Activated T-helper 1 cell treated with anti-CD3 and anti-CD28 coated beads, Interleukin-12 subunit alpha, Interleukin-12 subunit beta, Interleukin-2, Interleukin-4 antibody, amounts not matched to agents 30 ng/mL and 10 ng/mL and 1 ng/mL, durations not matched to agents 14 hours and 24 hours and 36 hours (primary cell): Measurements from ENCODE around the gene ZKSCAN3. TPM values are rescaled to one million over a fixed set of nuclear protein-coding genes. Genes with fewer than 3 reads are reported as not detected.
"Not testable (repeated sequence)": the region's sequence is repeated elsewhere in the genome, so short reads cannot be mapped to it uniquely, and the experiment has no call there.

ENCODE experiments used
- DNase-seq: peaks from one replicate; pipeline ENCODE4 v3.0.0; 2021; ENCODE audit warnings: low spot score
- H3K27ac Mint-ChIP-seq: one replicate; pipeline ENCODE4 v1.8.0; 2021; ENCODE audit warnings: mild to moderate bottlenecking, mixed read lengths
- H3K27me3 Mint-ChIP-seq: one replicate; pipeline ENCODE4 v1.8.0; 2022; ENCODE audit warnings: mild to moderate bottlenecking, moderate library complexity, mixed read lengths; ENCODE audit not compliant: insufficient read depth
- H3K36me3 Mint-ChIP-seq: one replicate; pipeline ENCODE4 v1.8.0; 2021; ENCODE audit warnings: low read depth, mixed read lengths
- H3K4me1 Mint-ChIP-seq: one replicate; pipeline ENCODE4 v1.8.0; 2021; ENCODE audit warnings: low read depth, mixed read lengths
- H3K4me3 Mint-ChIP-seq: one replicate; pipeline ENCODE4 v1.8.0; 2021; ENCODE audit warnings: mild to moderate bottlenecking, moderate library complexity, mixed read lengths
- H3K9me3 Mint-ChIP-seq: one replicate; pipeline ENCODE4 v1.8.0; 2021; ENCODE audit warnings: mixed read lengths
- intact Hi-C: fragments of 100-400 bp; cut with micrococcal nuclease; formaldehyde crosslinking; loops from one replicate; pipeline ENCODE4 v1.15.1; 2024
- total RNA-seq: library from RNA; stranded (reverse); gene quantifications from 2 replicates; pipeline ENCODE4 v1.2.3, GENCODE V29; 2022

Gene ZKSCAN3
- total RNA-seq, 1 donor from 2014 or later = 3.3 TPM

- intact Hi-C loops = loop anchor here (5.0 to 10.0 kb wide), 2 partner anchors 139 to 1166 kb away; no protein-coding TSS in a partner anchor
- no peak for DNase-seq
- peaks cover 37% of the 10 kb centered on the region for H3K4me1 Mint-ChIP-seq
- H3K27ac Mint-ChIP-seq = no peak overlapping the region
- peaks cover 5% of the 10 kb centered on the region for H3K36me3 Mint-ChIP-seq
- H3K9me3 Mint-ChIP-seq = no peaks in the 10 kb centered on the region
- H3K4me3 Mint-ChIP-seq = peak overlapping the region; percentile 98
- H3K27me3 Mint-ChIP-seq = peaks cover 10% of the 10 kb centered on the region
These were observed 1.3 kb downstream of the ZKSCAN3 start for GRCh38 chr6:28351087-28351486.

DNA sequence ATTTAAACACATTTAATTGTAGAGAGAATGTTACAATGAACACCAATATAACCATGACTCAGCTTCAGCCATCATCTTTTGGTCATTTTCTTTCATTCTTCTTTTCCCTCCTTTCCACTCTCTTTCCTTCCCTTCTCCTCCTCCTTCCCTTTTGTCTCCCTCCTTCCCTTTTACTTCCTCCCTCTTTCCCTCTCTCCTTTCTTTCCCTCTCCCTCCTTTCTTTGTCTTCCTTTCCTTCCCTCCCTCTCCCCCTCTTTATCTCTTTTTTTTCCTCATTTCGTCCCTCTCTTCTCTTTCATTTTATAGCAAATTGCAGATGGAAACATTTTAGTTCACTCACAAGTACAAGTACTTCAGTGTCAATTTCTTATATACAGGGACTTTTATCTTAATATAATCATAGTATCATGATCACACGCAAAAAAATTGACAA is 1.8 kb downstream of the ZKSCAN3 start:
- Mint-ChIP-seq H3K27ac (no peak overlapping the region), H3K4me1 (peaks cover 40% of the 10 kb centered on the region), H3K36me3 (peaks cover 5% of the 10 kb centered on the region), H3K4me3 (peak overlapping the region; percentile 98), H3K9me3 (no peaks in the 10 kb centered on the region), H3K27me3 (peaks cover 10% of the 10 kb centered on the region)
- intact Hi-C loops = loop anchor here (5.0 to 10.0 kb wide), 2 partner anchors 139 to 1167 kb away; no protein-coding TSS in a partner anchor
- no peak for DNase-seq

DNA sequence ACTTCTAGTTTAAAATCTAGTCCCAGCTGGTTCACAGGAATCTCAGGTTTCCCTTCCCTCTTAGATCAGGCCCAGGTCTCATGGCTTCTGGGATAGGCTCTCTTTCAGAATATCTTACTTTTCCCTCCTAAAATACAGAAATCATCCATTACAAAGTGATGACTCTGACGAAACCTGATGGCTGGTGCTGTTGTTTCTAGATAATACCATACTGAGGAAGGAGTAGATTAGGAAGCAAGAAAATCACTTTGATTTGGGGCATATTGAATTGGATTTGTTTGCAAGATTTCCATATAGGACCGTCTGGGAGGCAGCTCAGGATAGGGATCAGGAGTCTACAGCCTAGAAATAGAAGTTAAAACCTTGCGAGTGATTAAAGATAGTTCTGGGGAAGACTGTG is 3.6 kb downstream of the ZKSCAN3 start:
- DNase-seq = no peak
- H3K4me3 Mint-ChIP-seq = no peak overlapping the region
- intact Hi-C loops = loop anchor here (5.0 to 10.0 kb wide), 2 partner anchors 141 to 1169 kb away; no protein-coding TSS in a partner anchor
- H3K27me3 Mint-ChIP-seq = no peaks in the 10 kb centered on the region
- H3K9me3 Mint-ChIP-seq = no peaks in the 10 kb centered on the region
- H3K27ac Mint-ChIP-seq = no peak overlapping the region
- peaks cover 40% of the 10 kb centered on the region for H3K4me1 Mint-ChIP-seq
- peaks cover 5% of the 10 kb centered on the region for H3K36me3 Mint-ChIP-seq

GRCh38 chr6:28353981-28354676 is 4.4 kb downstream of the ZKSCAN3 start:
- peaks cover 40% of the 10 kb centered on the region for H3K4me1 Mint-ChIP-seq
- no peak for DNase-seq
- H3K27ac Mint-ChIP-seq = no peak overlapping the region
- H3K27me3 Mint-ChIP-seq = no peaks in the 10 kb centered on the region
- peaks cover 6% of the 10 kb centered on the region for H3K36me3 Mint-ChIP-seq
- intact Hi-C loops = loop anchor here (5.0 to 10.0 kb wide), 2 partner anchors 142 to 1169 kb away; no protein-coding TSS in a partner anchor
- no peak overlapping the region for H3K4me3 Mint-ChIP-seq
- H3K9me3 Mint-ChIP-seq = no peaks in the 10 kb centered on the region

GRCh38 chr6:28354688-28355554 is 5.2 kb downstream of the ZKSCAN3 start:
- Mint-ChIP-seq H3K27ac (no peak overlapping the region), H3K4me3 (peak overlapping the region; percentile 86), H3K27me3 (no peaks in the 10 kb centered on the region), H3K36me3 (peaks cover 6% of the 10 kb centered on the region), H3K4me1 (peaks cover 35% of the 10 kb centered on the region), H3K9me3 (no peaks in the 10 kb centered on the region)
- intact Hi-C loops = loop anchor here (5.0 to 10.0 kb wide), 2 partner anchors 143 to 1170 kb away; no protein-coding TSS in a partner anchor
- no peak for DNase-seq

DNA sequence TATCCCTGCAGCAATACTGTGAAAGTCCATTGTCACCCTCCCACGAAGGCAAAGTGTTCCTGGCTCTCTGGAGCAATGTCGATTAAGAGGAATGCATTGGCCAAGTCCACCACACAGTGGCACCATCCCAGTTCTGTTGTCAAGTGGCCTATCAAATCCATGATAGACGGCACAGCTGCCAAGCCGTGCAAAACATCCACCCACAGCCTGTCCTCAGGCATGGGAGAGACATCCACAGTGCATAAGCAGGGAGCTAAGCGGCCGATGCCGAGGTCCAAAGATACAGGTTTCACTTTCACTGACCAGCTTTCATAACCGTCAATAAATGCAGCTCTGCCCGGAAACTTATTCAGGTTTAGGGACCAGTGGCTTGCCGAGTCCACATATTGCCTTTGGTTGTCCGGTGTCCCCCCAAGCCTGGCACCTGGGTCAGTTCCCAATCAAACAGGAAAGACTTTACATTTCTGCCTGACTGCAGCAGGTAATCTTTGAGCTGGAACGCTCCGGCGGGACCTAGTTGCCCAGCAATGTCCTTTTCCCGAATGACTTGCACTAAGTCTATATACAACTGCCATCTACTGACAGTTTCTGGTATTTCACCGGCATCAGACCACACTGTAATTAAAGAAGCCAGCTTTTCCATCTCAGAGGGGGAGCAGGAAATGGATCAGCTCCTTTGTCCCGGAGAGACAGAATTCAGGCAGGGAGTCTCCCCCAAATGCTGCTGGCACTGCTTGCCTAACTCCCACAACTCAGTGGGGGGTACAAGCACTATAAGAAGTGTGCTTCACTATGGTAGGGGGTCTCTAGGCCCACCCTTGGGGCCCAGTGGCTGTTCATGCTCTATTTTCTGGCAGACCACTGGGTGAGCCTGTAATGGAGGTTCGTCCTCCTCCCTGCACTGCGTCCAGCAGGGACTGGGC is 6.3 kb downstream of the ZKSCAN3 start:
- H3K4me3 Mint-ChIP-seq = peak overlapping the region; percentile 86
- H3K36me3 Mint-ChIP-seq = peaks cover 6% of the 10 kb centered on the region
- H3K27ac Mint-ChIP-seq = peak overlapping the region; percentile 72
- peak; percentile 48 for DNase-seq
- H3K27me3 Mint-ChIP-seq = no peaks in the 10 kb centered on the region
- H3K4me1 Mint-ChIP-seq = peaks cover 25% of the 10 kb centered on the region
- H3K9me3 Mint-ChIP-seq = no peaks in the 10 kb centered on the region
- intact Hi-C loops = loop anchor here (1.0 to 10.0 kb wide), 6 partner anchors 87 to 1171 kb away; no protein-coding TSS in a partner anchor

GRCh38 chr6:28356666-28357020 is 6.9 kb downstream of the ZKSCAN3 start:
- Mint-ChIP-seq H3K4me3 (no peak overlapping the region), H3K27ac (no peak overlapping the region), H3K9me3 (no peaks in the 10 kb centered on the region), H3K27me3 (no peaks in the 10 kb centered on the region), H3K4me1 (peaks cover 19% of the 10 kb centered on the region), H3K36me3 (peaks cover 6% of the 10 kb centered on the region)
- intact Hi-C loops = loop anchor here (1.0 to 10.0 kb wide), 6 partner anchors 87 to 1172 kb away; no protein-coding TSS in a partner anchor
- no peak for DNase-seq

GRCh38 chr6:28357036-28357435 is 7.3 kb downstream of the ZKSCAN3 start:
- H3K27me3 Mint-ChIP-seq = no peaks in the 10 kb centered on the region
- no peak overlapping the region for H3K4me3 Mint-ChIP-seq
- no peak overlapping the region for H3K27ac Mint-ChIP-seq
- DNase-seq = no peak
- peaks cover 6% of the 10 kb centered on the region for H3K36me3 Mint-ChIP-seq
- peaks cover 17% of the 10 kb centered on the region for H3K4me1 Mint-ChIP-seq
- intact Hi-C loops = loop anchor here (2.0 to 10.0 kb wide), 2 partner anchors 454 to 1172 kb away; no protein-coding TSS in a partner anchor
- no peaks in the 10 kb centered on the region for H3K9me3 Mint-ChIP-seq

DNA sequence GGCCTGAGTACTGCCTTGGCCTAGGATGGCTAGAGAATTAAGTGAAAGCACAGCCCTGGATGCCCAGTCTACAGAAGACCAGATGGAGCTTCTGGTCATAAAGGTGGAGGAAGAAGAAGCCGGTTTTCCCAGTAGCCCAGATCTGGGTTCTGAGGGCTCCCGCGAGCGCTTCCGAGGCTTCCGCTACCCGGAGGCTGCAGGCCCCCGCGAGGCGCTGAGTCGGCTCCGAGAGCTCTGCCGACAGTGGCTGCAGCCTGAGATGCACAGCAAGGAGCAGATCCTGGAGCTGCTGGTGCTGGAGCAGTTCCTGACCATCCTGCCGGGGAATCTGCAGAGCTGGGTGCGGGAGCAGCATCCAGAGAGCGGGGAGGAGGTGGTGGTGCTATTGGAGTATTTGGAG is 9.8 kb downstream of the ZKSCAN3 start:
- H3K36me3 Mint-ChIP-seq, H3K27ac Mint-ChIP-seq, DNase-seq, H3K27me3 Mint-ChIP-seq, H3K9me3 Mint-ChIP-seq, H3K4me3 Mint-ChIP-seq: not testable (repeated sequence)
- intact Hi-C loops = loop anchor here (10.0 kb wide), 1 partner anchor 1175 kb away; no protein-coding TSS in a partner anchor
- H3K4me1 Mint-ChIP-seq = peaks cover 13% of the 10 kb centered on the region

- intact Hi-C loops = no loop called here
- Mint-ChIP-seq H3K36me3 (peaks cover 13% of the 10 kb centered on the region), H3K4me1 (peaks cover 5% of the 10 kb centered on the region), H3K9me3 (no peaks in the 10 kb centered on the region), H3K27ac (no peak overlapping the region), H3K4me3 (no peak overlapping the region), H3K27me3 (no peaks in the 10 kb centered on the region)
- no peak for DNase-seq
These were observed 11.2 kb downstream of the ZKSCAN3 start for GRCh38 chr6:28360961-28361360.

- peaks cover 19% of the 10 kb centered on the region for H3K36me3 Mint-ChIP-seq
- intact Hi-C loops, DNase-seq, H3K27me3 Mint-ChIP-seq, H3K27ac Mint-ChIP-seq, H3K9me3 Mint-ChIP-seq, H3K4me1 Mint-ChIP-seq, H3K4me3 Mint-ChIP-seq: not testable (repeated sequence)
These were observed 15.8 kb downstream of the ZKSCAN3 start for GRCh38 chr6:28365590-28365989.

DNA sequence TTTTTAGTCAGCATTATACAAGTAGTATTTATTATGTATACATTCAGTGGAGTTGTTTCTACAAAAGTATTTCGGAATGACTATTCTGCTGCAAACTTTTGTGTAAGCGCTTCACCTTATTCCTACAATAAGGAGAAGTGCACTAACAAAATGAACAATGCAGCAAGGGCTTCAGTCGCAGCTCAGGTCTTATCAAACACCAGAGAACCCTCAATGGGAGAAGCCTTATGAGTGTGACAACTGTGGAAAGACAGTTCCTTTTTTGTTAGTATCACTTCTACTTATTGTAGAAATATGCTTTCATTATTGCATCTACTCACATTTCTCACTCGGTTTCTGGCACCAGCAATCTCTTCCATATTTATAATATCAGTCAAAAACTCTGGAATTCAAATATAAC is 18.8 kb downstream of the ZKSCAN3 start:
- no peaks in the 10 kb centered on the region for H3K27me3 Mint-ChIP-seq
- no peak overlapping the region for H3K27ac Mint-ChIP-seq
- H3K9me3 Mint-ChIP-seq = no peaks in the 10 kb centered on the region
- H3K4me1 Mint-ChIP-seq = no peaks in the 10 kb centered on the region
- DNase-seq = no peak
- H3K4me3 Mint-ChIP-seq = no peak overlapping the region
- H3K36me3 Mint-ChIP-seq = peaks cover 19% of the 10 kb centered on the region
- intact Hi-C loops = no loop called here
